HG03103 (cell line): ENCODE results near the gene DHH.

Experiments used
- ATAC-seq: cut with Tn5 transposase; IDR thresholded peaks from one replicate; pipeline ENCODE4 v1.9.1; 2021; ENCODE audit warnings: low read depth; ENCODE audit not compliant: unreplicated experiment

Gene DHH

GRCh38 chr12:49051777-49052438 lies 42.7 kb downstream of the DHH start:
- ATAC-seq, result no peak

DNA sequence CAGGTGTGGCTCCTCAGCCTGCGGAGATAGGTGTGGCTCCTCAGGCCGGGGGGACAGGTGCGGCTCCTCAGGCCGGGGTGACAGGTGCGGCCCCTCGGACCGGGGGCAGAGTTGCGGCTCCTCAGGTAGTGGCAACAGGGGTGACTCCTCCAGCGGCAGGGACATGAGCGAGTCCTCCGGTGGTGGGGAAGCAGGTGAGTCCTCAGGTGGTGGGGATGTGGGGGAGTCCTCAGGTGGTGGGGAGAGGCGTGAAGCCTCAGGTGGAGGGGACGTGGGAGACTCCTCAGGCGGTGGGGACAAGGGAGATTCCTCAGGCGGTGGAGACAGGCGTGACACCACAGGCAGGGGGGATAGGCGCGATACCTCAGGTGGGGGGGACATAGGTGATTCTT lies 43.2 kb downstream of the DHH start:
- ATAC-seq, result no peak

GRCh38 chr12:49050507-49051372 lies 43.9 kb downstream of the DHH start:
- ATAC-seq, result no peak

DNA sequence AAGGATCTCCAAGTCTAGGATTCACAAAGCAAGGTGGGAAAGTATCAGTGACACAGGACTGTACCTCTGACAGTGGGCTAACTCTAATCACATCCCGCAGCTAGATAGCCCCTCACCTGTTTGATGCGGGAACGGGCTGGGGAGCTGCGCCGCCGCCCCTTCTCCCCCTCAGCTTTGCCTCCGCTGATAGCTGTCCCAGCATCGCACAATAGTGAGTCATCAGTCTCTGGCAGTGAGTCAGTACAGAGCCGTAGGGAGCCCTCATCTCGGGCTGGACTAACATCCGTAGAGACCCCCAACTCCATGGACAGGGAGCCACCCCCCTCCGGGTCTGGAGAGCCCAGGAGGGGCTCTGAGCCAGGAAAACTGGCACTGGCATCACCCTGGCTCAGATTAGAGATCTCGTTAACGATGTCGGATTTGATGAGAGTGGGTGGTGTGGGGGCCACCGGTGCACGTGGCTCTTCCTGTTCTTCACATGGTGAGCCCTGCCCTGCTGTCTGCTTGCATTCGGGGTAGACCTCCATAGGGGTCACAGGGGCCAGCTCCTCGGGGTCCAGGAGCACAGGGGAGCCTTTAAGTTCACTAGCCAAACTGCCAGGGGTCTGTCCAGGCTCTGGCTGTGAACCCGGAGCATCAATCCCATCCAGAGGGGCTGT lies 44.9 kb downstream of the DHH start:
- ATAC-seq, result no peak

DNA sequence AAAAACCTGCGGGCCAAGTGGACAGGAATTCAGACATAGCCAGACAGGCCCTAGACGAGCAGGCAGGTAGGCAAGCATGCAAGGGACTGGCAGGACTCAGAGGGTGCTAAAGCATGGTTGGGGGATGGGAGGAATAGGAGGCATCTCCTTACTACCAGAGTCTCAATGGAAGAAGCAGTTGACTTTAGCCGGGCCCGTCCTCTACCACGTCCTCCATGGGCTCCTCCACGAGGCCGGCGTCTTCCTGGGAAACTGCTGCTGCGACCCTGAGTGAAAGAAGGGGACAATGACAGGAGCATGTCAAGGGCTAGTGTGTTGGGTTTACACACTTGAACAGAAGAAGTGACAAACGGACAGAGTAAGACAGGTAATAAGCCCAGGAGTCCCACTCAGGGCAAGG lies 45.6 kb downstream of the DHH start:
- no peak for ATAC-seq

DNA sequence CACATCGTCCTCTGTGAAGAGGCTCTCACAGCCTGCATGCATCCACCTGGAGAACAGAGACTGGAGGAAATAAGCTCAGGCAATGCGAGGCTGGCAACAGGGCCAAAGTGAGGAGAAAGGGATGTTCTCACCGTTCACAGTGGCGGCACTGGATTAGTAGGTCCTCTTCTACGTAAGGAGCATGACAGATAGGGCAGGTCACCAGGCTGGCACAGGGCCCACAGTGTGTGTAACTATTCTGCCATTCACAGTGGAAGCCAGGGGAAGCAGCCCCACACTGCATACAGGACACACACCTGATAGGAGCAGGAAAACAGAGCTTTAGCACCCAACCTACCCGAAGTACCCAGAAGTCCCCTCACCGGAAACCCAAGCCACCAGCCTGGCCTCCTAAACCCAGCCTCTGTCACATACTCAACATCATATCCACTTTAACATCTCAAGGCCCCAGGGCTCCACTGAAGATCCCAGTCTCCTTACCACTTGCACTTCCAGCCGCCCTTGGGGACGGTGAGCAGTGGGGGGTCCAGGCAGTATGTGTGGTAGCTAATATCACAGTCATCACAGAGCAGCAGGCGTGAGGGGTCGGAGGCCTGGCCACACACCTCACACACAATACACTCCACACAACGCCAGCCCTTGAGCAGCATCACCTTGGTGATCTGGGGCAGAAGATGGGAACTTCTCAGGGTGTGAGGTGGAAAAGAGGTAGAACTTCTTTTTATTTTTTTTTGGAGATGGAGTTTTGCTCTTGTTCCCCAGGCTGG lies 48.3 kb downstream of the DHH start:
- ATAC-seq, result no peak

GRCh38 chr12:49044660-49045059 lies 49.9 kb downstream of the DHH start:
- no peak for ATAC-seq

- ATAC-seq, result no peak
Observed at GRCh38 chr12:49043856-49044258, 50.7 kb downstream of the DHH start.

- ATAC-seq, result no peak
Observed at GRCh38 chr12:49043241-49043640, 51.4 kb downstream of the DHH start.

- ATAC-seq, result no peak
Observed at GRCh38 chr12:49041881-49042484, 52.6 kb downstream of the DHH start.

GRCh38 chr12:49041036-49041880 lies 53.3 kb downstream of the DHH start:
- ATAC-seq, result no peak

GRCh38 chr12:49040364-49040855 lies 54.2 kb downstream of the DHH start:
- no peak for ATAC-seq

DNA sequence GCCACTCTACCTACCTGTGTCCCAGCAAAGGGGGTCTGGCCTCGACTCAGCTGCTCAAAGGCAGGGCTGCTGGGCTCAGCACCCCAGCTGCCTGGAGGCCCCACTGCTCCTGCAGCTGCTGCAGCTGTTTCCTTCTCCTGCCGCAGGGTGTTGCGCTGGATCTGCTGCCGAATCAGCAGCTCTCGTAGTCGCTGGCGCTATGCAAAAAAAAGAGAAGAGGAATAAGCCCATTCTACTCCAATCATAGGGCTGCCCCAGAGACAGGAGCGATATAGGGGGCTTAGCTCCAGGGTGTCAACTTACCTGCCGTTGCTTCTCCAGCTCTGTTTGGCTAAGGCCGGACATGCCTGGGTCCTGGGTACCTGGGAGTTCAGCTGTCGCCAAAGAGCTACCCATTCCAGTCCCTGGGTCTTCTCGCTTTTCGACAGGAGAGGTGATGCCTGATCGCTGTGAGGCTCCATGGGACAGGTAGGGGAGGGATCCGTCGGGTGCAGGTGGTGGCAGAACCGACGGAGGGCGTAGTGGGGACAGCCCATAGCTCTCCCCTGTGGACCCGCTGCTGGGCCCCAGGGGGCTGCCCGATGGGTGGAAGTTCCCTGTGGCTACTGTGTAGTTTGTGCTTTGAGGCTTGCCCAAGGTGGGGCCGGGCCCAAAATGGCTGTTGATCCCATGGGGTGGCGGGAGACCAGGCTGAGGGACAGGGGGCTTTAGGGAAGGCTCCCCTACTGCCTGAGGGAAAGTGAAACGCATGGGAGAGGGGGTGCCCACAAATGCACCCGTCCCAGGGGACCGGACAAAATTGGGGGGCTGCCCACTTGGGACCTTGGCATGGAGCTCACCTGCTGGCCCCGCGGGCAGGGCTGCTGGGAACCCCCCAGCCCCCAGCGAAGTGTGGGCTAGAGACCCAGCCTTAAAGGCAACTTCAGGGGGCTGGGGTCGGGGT lies 54.9 kb downstream of the DHH start:
- no peak for ATAC-seq

GRCh38 chr12:49038291-49038955 lies 56.2 kb downstream of the DHH start:
- no peak for ATAC-seq

DNA sequence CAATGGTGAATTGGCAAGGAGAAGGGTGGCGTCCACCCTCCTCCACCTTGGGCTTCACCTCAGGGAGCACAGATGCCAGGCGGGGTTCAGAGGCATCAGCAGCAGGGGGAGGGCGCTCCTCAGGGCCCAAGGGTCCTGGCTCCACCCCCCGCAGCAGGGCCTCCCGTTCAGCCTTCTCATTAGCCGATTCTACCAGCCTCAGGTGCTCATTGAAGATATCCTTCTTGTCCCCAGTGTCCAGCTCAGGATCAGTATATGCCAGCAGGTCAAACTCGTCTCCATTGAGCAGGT lies 56.7 kb downstream of the DHH start:
- ATAC-seq, result no peak

DNA sequence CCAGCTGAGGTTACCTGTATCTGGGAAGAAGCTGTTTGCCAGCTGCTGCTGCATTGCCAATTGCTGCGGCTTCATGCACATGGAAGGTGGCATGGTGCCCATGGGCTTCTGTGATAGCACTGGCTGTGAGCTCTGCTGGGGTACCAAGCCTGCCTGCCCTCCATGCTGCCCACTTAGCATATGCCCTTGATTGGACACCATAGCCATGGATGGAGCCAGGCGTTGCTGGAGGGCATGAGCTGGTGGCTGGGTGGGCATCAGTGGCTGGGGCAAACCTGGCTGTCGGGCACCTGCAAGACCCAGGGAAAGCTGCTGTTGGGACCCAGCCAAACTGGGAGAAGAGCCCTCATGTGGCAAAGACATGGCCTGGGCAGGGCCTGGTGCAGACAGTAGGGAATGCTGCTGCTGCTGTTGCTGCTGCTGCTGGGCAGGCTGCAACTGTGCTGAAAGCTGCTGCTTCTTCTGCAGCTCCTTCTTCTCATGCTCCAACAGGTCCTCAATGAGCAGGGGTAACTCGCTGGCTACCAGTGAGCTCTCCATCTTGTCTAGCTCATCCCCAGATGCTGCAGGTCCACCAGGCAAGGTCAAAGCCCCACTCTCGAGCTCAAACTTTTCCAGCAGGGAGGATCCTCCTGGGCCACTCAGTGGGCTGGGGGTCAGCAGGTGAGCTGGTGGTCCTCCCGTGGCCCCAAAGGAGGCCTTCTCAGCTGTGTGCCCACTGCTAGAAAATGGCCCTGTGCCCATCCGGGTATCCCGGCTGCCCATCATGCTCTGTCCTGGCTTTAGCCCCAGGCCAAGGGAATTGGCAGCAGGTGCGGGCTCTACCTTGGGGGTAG lies 57.3 kb downstream of the DHH start:
- ATAC-seq, result no peak
